ENCODE measurements around the gene ZBTB16.

DNA sequence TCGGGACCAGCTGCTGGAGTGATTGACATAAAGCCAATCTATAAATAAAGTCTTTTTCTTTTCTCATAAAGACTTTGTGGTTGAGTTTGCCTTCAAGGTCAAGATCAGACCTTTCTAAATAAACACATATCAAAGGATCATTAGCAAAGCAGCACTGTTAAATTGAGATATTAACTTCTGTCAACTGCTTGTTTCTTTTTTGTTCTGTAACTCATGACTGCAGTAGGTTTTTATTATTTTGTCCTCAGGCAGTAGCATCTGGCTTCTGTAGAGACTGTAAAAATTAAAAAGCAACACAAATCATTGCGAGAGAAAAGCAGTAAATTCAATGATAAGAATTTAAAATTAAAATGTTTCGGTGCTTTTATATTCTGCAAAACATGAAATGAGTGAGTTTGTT, 159.0 kb downstream of the ZBTB16 start:
- TF ChIP-seq, protein P1, sequence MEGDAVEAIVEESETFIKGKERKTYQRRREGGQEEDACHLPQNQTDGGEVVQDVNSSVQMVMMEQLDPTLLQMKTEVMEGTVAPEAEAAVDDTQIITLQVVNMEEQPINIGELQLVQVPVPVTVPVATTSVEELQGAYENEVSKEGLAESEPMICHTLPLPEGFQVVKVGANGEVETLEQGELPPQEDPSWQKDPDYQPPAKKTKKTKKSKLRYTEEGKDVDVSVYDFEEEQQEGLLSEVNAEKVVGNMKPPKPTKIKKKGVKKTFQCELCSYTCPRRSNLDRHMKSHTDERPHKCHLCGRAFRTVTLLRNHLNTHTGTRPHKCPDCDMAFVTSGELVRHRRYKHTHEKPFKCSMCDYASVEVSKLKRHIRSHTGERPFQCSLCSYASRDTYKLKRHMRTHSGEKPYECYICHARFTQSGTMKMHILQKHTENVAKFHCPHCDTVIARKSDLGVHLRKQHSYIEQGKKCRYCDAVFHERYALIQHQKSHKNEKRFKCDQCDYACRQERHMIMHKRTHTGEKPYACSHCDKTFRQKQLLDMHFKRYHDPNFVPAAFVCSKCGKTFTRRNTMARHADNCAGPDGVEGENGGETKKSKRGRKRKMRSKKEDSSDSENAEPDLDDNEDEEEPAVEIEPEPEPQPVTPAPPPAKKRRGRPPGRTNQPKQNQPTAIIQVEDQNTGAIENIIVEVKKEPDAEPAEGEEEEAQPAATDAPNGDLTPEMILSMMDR (IDR thresholded peaks at IDR 0.05), result no peak
- TF ChIP-seq POLR2AphosphoS5 (IDR thresholded peaks at IDR 0.05), result no peak
- no peak for TF ChIP-seq POLR2A (IDR thresholded peaks at IDR 0.05)

Measured in sigmoid colon (tissue), 4 donors.